HepG2 (cell line): ENCODE data around the gene ATAD3A. TPM values are rescaled to one million over a fixed set of nuclear protein-coding genes. Genes with fewer than 3 reads are reported as not detected.

Source experiments
- ATAC-seq: fragments of 200-7000 bp; cut with Tn5 transposase; 3 replicates; pipeline ENCODE4 v1.9.1; 2020; ENCODE audit warnings: mild to moderate bottlenecking, moderate library complexity
- BruUV-seq: library from RNA; stranded (reverse); fragments of 400-500 nt; replicated peaks from 2 replicates; lab custom pipeline; 2021; lab: Mats Ljungman, UMichigan
- CTCF ChIA-PET: fragments of 300-600 bp; formaldehyde crosslinking; extraction: SDS; loops from one replicate; lab custom pipeline; 2021; ENCODE audit warnings: low total read pairs, inconsistent platforms, low intra/inter-chr PET ratio; lab: Yijun Ruan, JAX
- POLR2A ChIA-PET: fragments of 350-600 bp; sonication (Branson Sonifier 250); formaldehyde crosslinking; loops from one replicate; lab custom pipeline; 2020; ENCODE audit warnings: antibody characterized with exemption, inconsistent platforms; lab: Yijun Ruan, JAX
- DNase-seq: peaks from one replicate; pipeline ENCODE4 v3.0.0-alpha.2; 2015; ENCODE audit warnings: low spot score
- FAIRE-seq: peaks from 3 replicates; lab custom pipeline; 2011; peaks lifted over from hg19 to GRCh38; lab: Jason Lieb, UNC
- H2AFZ ChIP-seq: one replicate; pipeline ENCODE4 v1.6.1; 2011; ENCODE audit warnings: low read length, inconsistent platforms
- H3K27ac ChIP-seq: fragments of 300-600 bp; 3 replicates; pipeline ENCODE4 v1.8.0; 2011; ENCODE audit warnings: mixed run types, mild to moderate bottlenecking, mixed read lengths, low read length, inconsistent platforms; ENCODE audit not compliant: insufficient read depth; ENCODE audit errors: extremely low read length
- H3K27me3 ChIP-seq, 2 experiments: fragments of 200-600 bp in 1 of 2; 2 replicates in 1 of 2; 3 replicates in 1 of 2; pipeline versions ENCODE4 v1.6.0 to v1.8.0; 2011; ENCODE audit warnings: low read length in 2 of 2, mild to moderate bottlenecking in 2 of 2, moderate library complexity in 2 of 2, inconsistent platforms in 1 of 2; ENCODE audit not compliant: insufficient read depth in 2 of 2, control insufficient read depth in 1 of 2
- H3K36me3 ChIP-seq, 2 experiments: fragments of 200-600 bp in 1 of 2; replicated peaks in 1 of 2; 2 replicates in 1 of 2; 3 replicates in 1 of 2; pipeline versions ENCODE4 v1.5.1 to v1.8.0; 2011; ENCODE audit warnings: low read length in 2 of 2, inconsistent platforms in 1 of 2; ENCODE audit not compliant: insufficient read depth in 2 of 2, control insufficient read depth in 1 of 2
- H3K4me1 ChIP-seq: 2 replicates; pipeline ENCODE4 v1.5.1; 2012; ENCODE audit warnings: low read length, inconsistent platforms; ENCODE audit not compliant: insufficient read depth
- H3K4me2 ChIP-seq: 2 replicates; pipeline ENCODE4 v1.6.0; 2011; ENCODE audit warnings: low read depth, low read length, inconsistent platforms
- H3K4me3 ChIP-seq, 3 experiments: fragments of 200-600 bp in 1 of 3; sonication (generic), shearing (Covaris generic) in 1 of 3; replicated peaks in 1 of 3; 2 replicates each; pipeline ENCODE4 v1.5.1; 2011 to 2016; ENCODE audit warnings: low read length in 3 of 3, inconsistent platforms in 2 of 3, low read depth in 2 of 3, mild to moderate bottlenecking in 2 of 3, control low read depth in 1 of 3, mixed read lengths in 1 of 3; ENCODE audit not compliant: insufficient read depth in 1 of 3
- H3K79me2 ChIP-seq: one replicate; pipeline ENCODE4 v1.6.1; 2011; ENCODE audit warnings: low read length, inconsistent platforms; ENCODE audit not compliant: insufficient read depth
- H3K9ac ChIP-seq: 2 replicates; pipeline ENCODE4 v1.6.0; 2011; ENCODE audit warnings: mild to moderate bottlenecking, low read depth, low read length, inconsistent platforms; ENCODE audit not compliant: insufficient read depth
- H3K9me3 ChIP-seq: 2 replicates; pipeline ENCODE4 v1.5.1; 2012; ENCODE audit warnings: mild to moderate bottlenecking, low read length
- H4K20me1 ChIP-seq: 2 replicates; pipeline ENCODE4 v1.6.0; 2011; ENCODE audit warnings: inconsistent platforms, mild to moderate bottlenecking, low read length, moderate library complexity; ENCODE audit not compliant: insufficient read depth
- AGO2 ChIP-seq: fragments of 200-400 bp; formaldehyde crosslinking; optimal IDR thresholded peaks from 2 replicates; pipeline ENCODE3; 2017; ENCODE audit warnings: mild to moderate bottlenecking, low read depth, low read length, moderate library complexity
- HNRNPK ChIP-seq: fragments of 200-400 bp; formaldehyde crosslinking; IDR thresholded peaks from 2 replicates; pipeline ENCODE4 v1.6.1; 2018; ENCODE audit warnings: low read length, low read depth, moderate library complexity, mild to moderate bottlenecking; ENCODE audit not compliant: poor library complexity, severe bottlenecking
- ZNF30 ChIP-seq: sonication (generic); formaldehyde crosslinking; IDR thresholded peaks from 2 replicates; pipeline ENCODE4 v1.5.0; 2020; ENCODE audit warnings: mild to moderate bottlenecking, missing genetic modification reagents
- ZNF749 ChIP-seq: sonication (generic); formaldehyde crosslinking; IDR thresholded peaks from 2 replicates; pipeline ENCODE4 v1.8.0; 2022; ENCODE audit warnings: mild to moderate bottlenecking, missing genetic modification reagents, moderate library complexity, borderline replicate concordance
- WGBS: methylation state at CpG from one replicate; pipeline ENCODE4 v1.1.6; 2017; ENCODE audit warnings: low lambda C conversion rate; 5-methylcytosine and 5-hydroxymethylcytosine counted together
- in situ Hi-C: cut with HindIII; loops from 2 replicates; pipeline ENCODE4 v1.10.0; 2017; ENCODE audit warnings: low pct_unique_long_range_greater_than_20kb; ENCODE audit not compliant: extremely low pct_ligation_motif_present
- intact Hi-C: fragments of 100-400 bp; cut with micrococcal nuclease; formaldehyde crosslinking; loops from one replicate; pipeline ENCODE4 v1.10.0; 2022; ENCODE audit not compliant: unreplicated experiment
- polyA plus RNA-seq, 8 experiments: library from polyadenylated mRNA; depleted of rRNA in 3 of 8; stranded (reverse) in 7 of 8; unstranded in 1 of 8; fragments of >200 nt; fragmentation: Illumina TruSeq in 4 of 8; extraction: Trizol in 4 of 8; gene quantifications; 2 replicates each; pipeline versions ENCODE4 v1.2.1 to v1.2.3, GENCODE V29; 2011 to 2016; ENCODE audit warnings: low read depth in 4 of 8, missing spikeins in 1 of 8, mixed read lengths in 1 of 8; ENCODE audit not compliant: insufficient read depth in 1 of 8
- total RNA-seq, 5 experiments: library from RNA; depleted of rRNA; stranded (reverse); fragments of >200 nt; fragmentation: Illumina TruSeq; extraction: Trizol; gene quantifications; 2 replicates each; pipeline ENCODE4 v1.2.3, GENCODE V29; 2016; ENCODE audit warnings: low read depth in 1 of 5
- TF ChIP-seq, protein P1 (sequence below): sonication (generic); formaldehyde crosslinking; IDR thresholded peaks from 2 replicates; pipeline ENCODE4 v1.4.0; 2020; ENCODE audit warnings: missing genetic modification reagents

ATAD3A gene
- total and polyA plus RNA-seq, 2 of the 13 experiments (the other 11 are each of a cell fraction or from before 2014, with no cell fraction given): 10.6 to 49.0 TPM

DNA sequence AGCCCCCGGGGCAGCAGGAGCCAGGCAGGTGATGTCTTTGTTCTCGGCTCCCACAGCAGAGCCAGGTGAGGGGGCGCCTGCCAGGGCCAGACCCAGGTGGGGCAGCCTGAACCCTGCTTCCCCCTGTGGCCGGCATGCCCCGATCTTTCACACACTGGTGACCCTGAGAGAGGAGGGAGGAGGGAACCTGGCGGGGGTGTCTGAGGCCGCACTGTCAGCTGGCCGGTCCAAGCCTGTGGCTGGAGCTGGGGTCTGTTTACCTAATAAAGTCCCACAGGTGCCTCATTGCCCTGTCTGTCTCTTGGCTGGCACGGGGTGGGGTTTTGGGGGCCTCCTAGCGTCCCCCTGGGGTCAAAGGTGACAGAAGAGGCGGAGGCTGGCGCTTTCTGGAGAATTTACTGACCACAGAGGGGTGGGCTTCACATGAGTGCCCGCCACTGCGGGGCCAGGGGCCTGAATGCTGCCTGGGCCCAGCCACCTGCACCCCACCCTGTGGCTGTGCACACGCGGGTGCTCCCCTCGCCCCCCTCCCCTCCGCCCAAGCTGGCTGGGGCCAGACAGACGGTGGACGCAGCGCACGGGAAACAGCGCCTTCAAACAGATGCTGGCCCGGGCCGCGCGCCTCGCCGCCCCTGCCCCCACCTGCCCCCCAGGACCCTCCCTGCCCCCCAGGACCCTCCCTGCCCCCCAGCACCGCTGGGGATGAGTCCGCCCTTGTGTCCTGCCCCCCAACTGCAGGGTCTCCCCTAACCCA, 22.6 kb downstream of the ATAD3A start:
- no peaks in the 10 kb centered on the region for H3K9me3 ChIP-seq
- ChIA-PET CTCF (no interaction called here), POLR2A (no interaction called here)
- ATAC-seq (peak; percentile 4; the same call in 2 of the 3 replicates), FAIRE-seq (no peak), DNase-seq (no peak)
- H3K4me3 ChIP-seq: no peak overlapping the region
- no peak overlapping the region for H3K4me2 ChIP-seq
- TF ChIP-seq ZNF749 (CRISPR knock-in tag): no peak
- TF ChIP-seq, protein P1, sequence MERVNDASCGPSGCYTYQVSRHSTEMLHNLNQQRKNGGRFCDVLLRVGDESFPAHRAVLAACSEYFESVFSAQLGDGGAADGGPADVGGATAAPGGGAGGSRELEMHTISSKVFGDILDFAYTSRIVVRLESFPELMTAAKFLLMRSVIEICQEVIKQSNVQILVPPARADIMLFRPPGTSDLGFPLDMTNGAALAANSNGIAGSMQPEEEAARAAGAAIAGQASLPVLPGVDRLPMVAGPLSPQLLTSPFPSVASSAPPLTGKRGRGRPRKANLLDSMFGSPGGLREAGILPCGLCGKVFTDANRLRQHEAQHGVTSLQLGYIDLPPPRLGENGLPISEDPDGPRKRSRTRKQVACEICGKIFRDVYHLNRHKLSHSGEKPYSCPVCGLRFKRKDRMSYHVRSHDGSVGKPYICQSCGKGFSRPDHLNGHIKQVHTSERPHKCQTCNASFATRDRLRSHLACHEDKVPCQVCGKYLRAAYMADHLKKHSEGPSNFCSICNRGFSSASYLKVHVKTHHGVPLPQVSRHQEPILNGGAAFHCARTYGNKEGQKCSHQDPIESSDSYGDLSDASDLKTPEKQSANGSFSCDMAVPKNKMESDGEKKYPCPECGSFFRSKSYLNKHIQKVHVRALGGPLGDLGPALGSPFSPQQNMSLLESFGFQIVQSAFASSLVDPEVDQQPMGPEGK (CRISPR knock-in tag): 0 out of 2 replicates have a peak, but pooled peaks have one; percentile 12
- intact Hi-C loops: no loop called here
- no peaks in the 10 kb centered on the region for H4K20me1 ChIP-seq
- H2AFZ ChIP-seq: no peak overlapping the region
- H3K27ac ChIP-seq: no peak overlapping the region
- H3K4me1 ChIP-seq: no peaks in the 10 kb centered on the region
- H3K79me2 ChIP-seq: no peaks in the 10 kb centered on the region
- H3K36me3 ChIP-seq: peaks cover 4 to 5% of the 10 kb centered on the region in 2 experiments; a peak in 4 of 5 replicates
- H3K9ac ChIP-seq: no peak overlapping the region
- BruUV-seq: no TSS peak
- WGBS: 86% methylated on average over 2 of the region's 31 CpGs
- no peaks in the 10 kb centered on the region for H3K27me3 ChIP-seq
- in situ Hi-C loops: no loop called here

DNA sequence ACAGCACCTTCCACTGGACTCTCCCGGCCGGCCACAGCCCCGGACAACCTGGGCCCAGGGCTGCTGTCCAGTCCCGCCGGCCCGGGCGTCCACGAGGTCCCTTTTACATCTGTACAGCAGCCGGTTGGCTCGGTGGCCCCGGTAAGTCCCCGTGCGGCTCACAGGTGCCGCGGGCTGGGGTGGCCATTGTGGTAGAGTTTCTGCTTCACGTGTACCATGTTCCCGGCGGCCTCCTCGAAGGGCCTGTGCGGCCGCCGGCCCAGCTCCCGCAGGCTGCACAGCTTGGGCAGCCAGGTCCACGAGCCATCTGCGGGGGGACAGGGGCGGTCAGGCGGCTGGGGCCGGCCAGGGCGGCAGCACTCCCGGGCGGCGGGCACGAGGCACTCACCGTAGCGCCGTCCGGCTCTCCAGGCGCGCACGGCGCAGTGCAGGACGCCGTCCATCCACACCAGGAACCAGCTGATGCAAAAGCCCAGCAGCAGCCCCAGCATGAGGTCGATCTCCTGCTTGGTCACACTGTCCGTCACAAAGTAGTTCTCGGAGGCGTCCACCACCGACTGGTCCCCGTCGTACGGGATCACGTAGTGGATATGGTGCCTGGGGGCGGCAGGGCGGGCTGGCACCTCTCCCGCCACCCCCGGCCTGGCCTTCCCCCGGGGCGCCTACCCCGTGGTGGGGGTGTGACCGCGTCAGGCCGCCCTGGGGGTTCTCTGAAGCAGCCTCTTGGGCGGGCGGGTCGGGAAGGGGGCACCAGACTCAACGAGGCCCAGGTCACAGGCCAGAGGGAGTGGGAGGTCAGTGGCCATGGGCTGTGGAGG, 23.4 kb downstream of the ATAD3A start:
- no peak overlapping the region for H3K9ac ChIP-seq
- H3K4me1 ChIP-seq: no peaks in the 10 kb centered on the region
- FAIRE-seq (no peak), DNase-seq (no peak), ATAC-seq (no peak)
- no peak overlapping the region for H3K4me2 ChIP-seq
- ChIA-PET CTCF (no interaction called here), POLR2A (no interaction called here)
- no peaks in the 10 kb centered on the region for H3K9me3 ChIP-seq
- no peaks in the 10 kb centered on the region for H3K27me3 ChIP-seq
- intact Hi-C loops: no loop called here
- 95% methylated on average over 27 of the region's 66 CpGs for WGBS
- H3K27ac ChIP-seq: no peak overlapping the region
- no peak for TF ChIP-seq ZNF30 (CRISPR knock-in tag)
- TF ChIP-seq AGO2: peak; percentile 85
- TF ChIP-seq HNRNPK: peak; percentile 10
- no TSS peak for BruUV-seq
- no peak overlapping the region for H3K4me3 ChIP-seq
- H3K36me3 ChIP-seq: no peaks in the 10 kb centered on the region; a peak in 1 of 5 replicates
- H3K79me2 ChIP-seq: no peaks in the 10 kb centered on the region
- no peaks in the 10 kb centered on the region for H4K20me1 ChIP-seq
- in situ Hi-C loops: no loop called here
- no peak overlapping the region for H2AFZ ChIP-seq
